Stomach (tissue), 9 donors: ENCODE data around the gene GBP7. TPM values are rescaled to one million over a fixed set of nuclear protein-coding genes. Genes with fewer than 3 reads are reported as not detected.

Experiments used
- DNase-seq, 2 donors: peaks; one replicate each; pipeline versions ENCODE4 v3.0.0 to v3.0.0-alpha.2; 2013 to 2019
- H3K27ac ChIP-seq, 5 donors: fragments of 200-600 bp in 4 of 5; sonication (generic) in 4 of 5; one replicate each; pipeline ENCODE4 v1.5.1; 2013 to 2019; ENCODE audit warnings: mild to moderate bottlenecking in 1 of 5, moderate library complexity in 1 of 5
- H3K27me3 ChIP-seq, 3 donors: fragments of 200-600 bp; sonication (generic); one replicate each; pipeline ENCODE4 v1.5.1; 2017 to 2019; ENCODE audit warnings: mixed run types in 1 of 3
- H3K36me3 ChIP-seq, 4 donors: fragments of 200-600 bp; sonication (generic); 1 replicate in 3 of 4; 2 replicates in 1 of 4; pipeline ENCODE4 v1.5.1; 2016 to 2019
- H3K4me1 ChIP-seq, 4 donors: fragments of 200-600 bp; sonication (generic); one replicate each; pipeline ENCODE4 v1.5.1; 2016 to 2019
- H3K4me3 ChIP-seq, 4 donors: fragments of 200-600 bp; sonication (generic) in 3 of 4; one replicate each; pipeline ENCODE4 v1.5.1; 2016 to 2019; ENCODE audit warnings: mild to moderate bottlenecking in 1 of 4
- H3K9me3 ChIP-seq, 4 donors: fragments of 200-600 bp; sonication (generic); one replicate each; pipeline ENCODE4 v1.5.1; 2016 to 2019
- CTCF ChIP-seq, 7 experiments: fragments of 450-650 bp in 4 of 7; fragments of 200-600 bp in 3 of 7; sonication (generic) in 3 of 7; IDR thresholded peaks; one replicate each; pipeline ENCODE4 v1.5.1; 2016 to 2019; ENCODE audit warnings: antibody characterized with exemption in 7 of 7, control low read depth in 2 of 7, mild to moderate bottlenecking in 1 of 7
- EP300 ChIP-seq: sonication (generic); formaldehyde crosslinking; IDR thresholded peaks from one replicate; pipeline ENCODE4 v1.6.1; 2017; ENCODE audit warnings: antibody characterized with exemption
- POLR2A ChIP-seq, 4 donors: fragments of 450-650 bp; IDR thresholded peaks; one replicate each; pipeline ENCODE4 v1.6.1; 2016; ENCODE audit warnings: antibody characterized with exemption in 4 of 4, control low read depth in 2 of 4, mild to moderate bottlenecking in 1 of 4, moderate library complexity in 1 of 4
- POLR2AphosphoS5 ChIP-seq, 3 donors: sonication (generic); formaldehyde crosslinking; IDR thresholded peaks; one replicate each; pipeline ENCODE4 v1.6.1; 2016; ENCODE audit warnings: antibody characterized with exemption in 3 of 3
- WGBS, 5 donors: extraction: QIAGEN DNeasy Blood & Tissue Kit in 3 of 5; methylation state at CpG; one replicate each; pipeline versions ENCODE4 v1.1.5 to v1.1.7; 2013 to 2018; 5-methylcytosine and 5-hydroxymethylcytosine counted together
- intact Hi-C: fragments of 100-400 bp; cut with DNase I; formaldehyde crosslinking; loops from one replicate; pipeline ENCODE4 v1.15.1; 2023; ENCODE audit warnings: low total_unique reads
- polyA plus RNA-seq, 3 donors: library from polyadenylated mRNA; stranded (reverse); fragments of 200-250 nt; gene quantifications; one replicate each; pipeline ENCODE4 v1.2.3, GENCODE V29; 2013
- total RNA-seq, 5 donors: library from RNA; depleted of rRNA; stranded (reverse); fragments of >200 nt; gene quantifications; one replicate each; pipeline versions ENCODE4 v1.1.0 to v1.2.3, GENCODE V29; 2014 to 2016
- donor health status: healthy with polysubstance abuse.
- donor health status: Bipolar disorder and iron deficiency.
- donor health status: healthy.

The GBP7 gene
- total and polyA plus RNA-seq, 8 donors = not detected

DNA sequence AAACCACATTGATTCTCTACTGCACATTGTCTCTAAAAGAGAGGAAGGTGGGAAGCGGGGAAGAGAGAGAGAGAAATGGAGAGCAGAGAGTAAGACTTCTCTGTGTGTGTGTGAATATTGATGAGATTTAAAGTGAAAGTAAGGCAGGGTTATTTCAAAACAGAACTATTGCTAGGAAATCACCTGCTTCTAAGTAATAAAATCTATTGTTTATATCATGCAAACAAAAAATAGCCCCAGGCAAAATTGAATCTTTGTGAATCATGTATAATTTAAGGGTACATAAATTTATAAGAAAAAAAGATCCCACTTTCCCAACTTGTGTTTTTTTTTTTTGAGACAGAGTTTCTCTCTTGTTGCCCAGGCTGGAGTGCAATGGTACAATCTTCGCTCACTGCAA is 1.2 kb upstream of the GBP7 start:
- intact Hi-C loops = no loop called here
- Histone ChIP-seq H3K27ac (no peak overlapping the region), H3K9me3 (no peaks in the 10 kb centered on the region), H3K36me3 (peaks cover 0 to 8% (median 0%) of the 10 kb centered on the region in 4 donors), H3K4me1 (no peaks in the 10 kb centered on the region), H3K27me3 (no peaks in the 10 kb centered on the region), H3K4me3 (no peak overlapping the region)
- WGBS, 5 donors = 86 to 95% (median 94%) methylated on average over 2 of the region's 2 CpGs
- TF ChIP-seq POLR2AphosphoS5 (IDR thresholded peaks at IDR 0.05) (no peak), EP300 (no peak), CTCF (IDR thresholded peaks at IDR 0.05) (no peak), POLR2A (IDR thresholded peaks at IDR 0.05) (no peak)
- no peak for DNase-seq

DNA sequence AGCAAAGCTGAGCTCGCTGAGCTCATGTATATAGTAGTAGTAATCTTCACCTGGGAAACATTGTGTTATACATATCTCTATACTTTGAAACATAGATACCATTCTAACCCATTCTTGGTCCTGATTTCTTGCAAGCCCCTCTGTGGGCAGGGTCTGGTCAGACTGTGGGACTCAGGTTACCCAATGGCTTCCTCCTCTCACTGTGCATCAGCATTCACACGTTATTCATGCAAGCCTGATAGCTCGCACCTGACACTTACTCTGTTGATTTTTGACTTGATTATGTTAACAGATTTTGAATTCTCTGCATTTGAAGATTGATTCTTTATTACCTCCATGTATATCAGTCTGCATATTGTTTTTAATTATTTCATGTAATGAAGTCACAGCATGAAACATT is 1.3 kb downstream of the GBP7 start:
- Histone ChIP-seq H3K36me3 (no peaks in the 10 kb centered on the region), H3K9me3 (no peaks in the 10 kb centered on the region), H3K27ac (no peak overlapping the region), H3K27me3 (no peaks in the 10 kb centered on the region), H3K4me1 (peaks cover 0 to 2% (median 0%) of the 10 kb centered on the region in 4 donors), H3K4me3 (no peak overlapping the region)
- 88 to 97% (median 91%) methylated on average over 3 of the region's 3 CpGs for WGBS, 5 donors
- no peak for DNase-seq
- intact Hi-C loops = no loop called here
- TF ChIP-seq EP300 = no peak
- TF ChIP-seq CTCF (IDR thresholded peaks at IDR 0.05) = no peak
- TF ChIP-seq POLR2AphosphoS5 (IDR thresholded peaks at IDR 0.05) = no peak
- no peak for TF ChIP-seq POLR2A (IDR thresholded peaks at IDR 0.05)

DNA sequence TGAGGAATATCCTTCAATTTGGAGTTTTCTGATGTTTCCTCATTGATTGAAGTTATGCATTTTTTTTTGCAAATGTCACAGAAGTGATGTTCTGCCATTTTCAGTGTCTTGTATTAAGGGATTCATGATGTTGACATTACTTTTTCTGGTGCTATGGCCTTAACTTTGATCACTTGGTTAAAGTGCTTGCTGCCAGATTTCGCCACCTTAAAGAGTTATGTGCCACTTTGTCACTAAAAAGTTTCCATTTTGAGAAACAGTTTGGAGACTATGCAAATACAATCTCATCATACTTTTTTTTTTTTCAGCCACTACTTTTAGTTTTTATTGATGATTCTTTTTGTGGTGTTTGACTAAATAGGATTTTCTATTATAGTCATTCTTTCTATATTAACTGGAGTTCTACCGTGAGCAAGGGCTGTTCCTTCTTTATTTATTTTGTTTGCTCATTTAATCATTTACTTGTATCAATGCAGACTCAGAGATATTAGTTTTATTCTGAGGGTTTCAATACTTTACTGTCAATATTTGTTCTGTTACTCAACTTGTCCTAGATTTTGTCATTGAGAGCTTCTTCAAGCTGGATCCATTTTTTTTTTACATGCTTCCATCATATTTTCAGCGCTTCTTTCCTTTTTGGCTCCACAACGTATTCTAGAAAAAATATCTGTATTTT is 3.2 kb downstream of the GBP7 start:
- H3K36me3 ChIP-seq = no peaks in the 10 kb centered on the region
- H3K4me1 ChIP-seq = peaks cover 0 to 13% (median 0%) of the 10 kb centered on the region in 4 donors
- intact Hi-C loops = no loop called here
- no peaks in the 10 kb centered on the region for H3K27me3 ChIP-seq
- TF ChIP-seq CTCF (IDR thresholded peaks at IDR 0.05) = no peak
- 67 to 87% (median 83%) methylated on average over 4 of the region's 4 CpGs for WGBS, 5 donors
- H3K9me3 ChIP-seq = no peaks in the 10 kb centered on the region
- no peak for DNase-seq
- H3K27ac ChIP-seq = no peak overlapping the region
- no peak overlapping the region for H3K4me3 ChIP-seq

- H3K36me3 ChIP-seq = no peaks in the 10 kb centered on the region
- TF ChIP-seq POLR2AphosphoS5 (IDR thresholded peaks at IDR 0.05) (no peak), EP300 (no peak), CTCF (IDR thresholded peaks at IDR 0.05) (no peak), POLR2A (IDR thresholded peaks at IDR 0.05) (no peak)
- H3K4me3 ChIP-seq = no peak overlapping the region
- H3K27me3 ChIP-seq = no peaks in the 10 kb centered on the region
- DNase-seq = no peak
- no peaks in the 10 kb centered on the region for H3K9me3 ChIP-seq
- intact Hi-C loops = no loop called here
- peaks cover 0 to 13% (median 0%) of the 10 kb centered on the region in 4 donors for H3K4me1 ChIP-seq
- no peak overlapping the region for H3K27ac ChIP-seq
Observed at GRCh38 chr1:89171067-89171438, 4.8 kb downstream of the GBP7 start.
